ENCODE results near the gene RMP24.
A peak's percentile ranks its signal among the peaks of the same experiment; 100 is the strongest.

The RMP24 gene

GRCh38 chr18:35998967-35999366, 26.5 kb downstream of the RMP24 start:
- H3K27me3 ChIP-seq (replicated peaks; ENCODE audit: insufficient read depth, low read length) = no peaks in the 10 kb centered on the region
- no peaks in the 10 kb centered on the region for H3F3A ChIP-seq (ENCODE audit: insufficient read depth, low read length)
- TF ChIP-seq EZH2phosphoT487 (IDR thresholded peaks at IDR 0.05; ENCODE audit: low read length) (no peak), CTCF (IDR thresholded peaks at IDR 0.05; ENCODE audit: low read length) (peak; percentile 24)
- no peak for DNase-seq
- no peaks in the 10 kb centered on the region for H4K20me1 ChIP-seq (ENCODE audit: insufficient read depth, low read length)
- no peak overlapping the region for H3K9ac ChIP-seq (ENCODE audit: low read length)
- no peaks in the 10 kb centered on the region for H3K9me2 ChIP-seq (replicated peaks; ENCODE audit: insufficient read depth, low read length)
- no peak overlapping the region for H3K27ac ChIP-seq (ENCODE audit: low read length)
- no peaks in the 10 kb centered on the region for H3K79me2 ChIP-seq (ENCODE audit: low read length)
- no peak overlapping the region for H3K4me2 ChIP-seq (ENCODE audit: low read depth, low read length)
- H3K4me3 ChIP-seq (ENCODE audit: low read length) = no peak overlapping the region
- no peaks in the 10 kb centered on the region for H3K36me3 ChIP-seq (replicated peaks; ENCODE audit: insufficient read depth, low read length)
- no peaks in the 10 kb centered on the region for H3K4me1 ChIP-seq (ENCODE audit: low read length)
- H3K9me3 ChIP-seq (replicated peaks; ENCODE audit: insufficient read depth, low read length) = no peaks in the 10 kb centered on the region
- no peak overlapping the region for H2AFZ ChIP-seq (ENCODE audit: low read length)

DNA sequence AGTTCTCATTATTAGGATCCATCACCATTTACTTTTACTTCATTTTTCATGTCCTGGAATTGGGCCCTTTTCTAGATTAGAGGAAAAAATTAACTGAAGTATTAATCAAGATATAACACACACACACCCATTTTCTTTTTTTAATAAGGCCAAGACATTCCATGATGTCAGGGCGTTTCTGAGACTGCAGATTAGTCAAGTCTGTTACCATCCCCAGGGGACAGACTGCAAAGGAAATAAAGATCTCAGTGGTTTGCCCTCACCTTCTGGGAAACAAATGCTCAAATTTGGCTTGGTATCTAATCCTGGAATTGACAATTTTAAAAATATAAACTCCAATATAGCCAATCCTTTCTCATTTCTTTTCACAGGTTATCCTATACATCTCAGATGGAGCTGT, 27.4 kb downstream of the RMP24 start:
- Histone ChIP-seq H4K20me1 (ENCODE audit: insufficient read depth, low read length) (no peaks in the 10 kb centered on the region), H3K27ac (ENCODE audit: low read length) (no peak overlapping the region), H3K9ac (ENCODE audit: low read length) (no peak overlapping the region), H3F3A (ENCODE audit: insufficient read depth, low read length) (no peaks in the 10 kb centered on the region), H3K79me2 (ENCODE audit: low read length) (no peaks in the 10 kb centered on the region), H3K4me1 (ENCODE audit: low read length) (no peaks in the 10 kb centered on the region), H3K36me3 (replicated peaks; ENCODE audit: insufficient read depth, low read length) (no peaks in the 10 kb centered on the region), H3K27me3 (replicated peaks; ENCODE audit: insufficient read depth, low read length) (no peaks in the 10 kb centered on the region), H3K4me2 (ENCODE audit: low read depth, low read length) (no peak overlapping the region), H3K9me2 (replicated peaks; ENCODE audit: insufficient read depth, low read length) (no peaks in the 10 kb centered on the region), H3K9me3 (replicated peaks; ENCODE audit: insufficient read depth, low read length) (no peaks in the 10 kb centered on the region), H3K4me3 (ENCODE audit: low read length) (no peak overlapping the region), H2AFZ (ENCODE audit: low read length) (no peak overlapping the region)
- DNase-seq = no peak
- TF ChIP-seq EZH2 (optimal IDR thresholded peaks at IDR 0.05; ENCODE audit: low read depth, low read length) = no peak
- no peak for TF ChIP-seq CTCF (IDR thresholded peaks at IDR 0.05; ENCODE audit: low read length)
- TF ChIP-seq EZH2phosphoT487 (IDR thresholded peaks at IDR 0.05; ENCODE audit: low read length) = no peak

GRCh38 chr18:36006997-36007396, 34.5 kb downstream of the RMP24 start:
- Histone ChIP-seq H3K9me2 (replicated peaks; ENCODE audit: insufficient read depth, low read length) (no peaks in the 10 kb centered on the region), H3K27me3 (replicated peaks; ENCODE audit: insufficient read depth, low read length) (no peaks in the 10 kb centered on the region), H2AFZ (ENCODE audit: low read length) (no peak overlapping the region), H3K27ac (ENCODE audit: low read length) (no peak overlapping the region), H4K20me1 (ENCODE audit: insufficient read depth, low read length) (no peaks in the 10 kb centered on the region), H3K9me3 (replicated peaks; ENCODE audit: insufficient read depth, low read length) (no peaks in the 10 kb centered on the region), H3K4me3 (ENCODE audit: low read length) (no peak overlapping the region), H3K9ac (ENCODE audit: low read length) (no peak overlapping the region), H3K36me3 (replicated peaks; ENCODE audit: insufficient read depth, low read length) (no peaks in the 10 kb centered on the region), H3K4me2 (ENCODE audit: low read depth, low read length) (no peak overlapping the region), H3K79me2 (ENCODE audit: low read length) (no peaks in the 10 kb centered on the region), H3F3A (ENCODE audit: insufficient read depth, low read length) (no peaks in the 10 kb centered on the region), H3K4me1 (ENCODE audit: low read length) (no peaks in the 10 kb centered on the region)
- TF ChIP-seq CTCF (IDR thresholded peaks at IDR 0.05; ENCODE audit: low read length) (no peak), EZH2phosphoT487 (IDR thresholded peaks at IDR 0.05; ENCODE audit: low read length) (no peak), EZH2 (optimal IDR thresholded peaks at IDR 0.05; ENCODE audit: low read depth, low read length) (no peak)
- DNase-seq = no peak
